Cardiac muscle cell (in vitro differentiated cells and primary cell): ENCODE results near the gene CLEC19A. TPM values are rescaled to one million over a fixed set of nuclear protein-coding genes. Genes with fewer than 3 reads are reported as not detected.

Experiments
- DNase-seq, 2 donors: peaks; one replicate each; pipeline versions ENCODE4 v3.0.0 to v3.0.0-alpha.2; 2010 to 2017; ENCODE audit warnings: low read depth in 1 of 2, low spot score in 1 of 2
- H3K27ac ChIP-seq: fragments of 200-600 bp; sonication (generic); 2 replicates; pipeline ENCODE4 v1.5.1; 2016
- H3K27me3 ChIP-seq: fragments of 200-600 bp; sonication (generic); 2 replicates; pipeline ENCODE4 v1.6.0; 2016; ENCODE audit warnings: control low read depth
- H3K36me3 ChIP-seq: fragments of 200-600 bp; sonication (generic); 2 replicates; pipeline ENCODE4 v1.5.1; 2016; ENCODE audit warnings: control low read depth
- H3K4me1 ChIP-seq: fragments of 200-600 bp; sonication (generic); 2 replicates; pipeline ENCODE4 v1.8.1; 2017; ENCODE audit warnings: low read depth, mild to moderate bottlenecking, mixed run types
- H3K4me3 ChIP-seq: fragments of 200-600 bp; sonication (generic); 2 replicates; pipeline ENCODE4 v1.5.1; 2016; ENCODE audit warnings: mild to moderate bottlenecking
- H3K9me3 ChIP-seq: fragments of 200-600 bp; sonication (generic); 2 replicates; pipeline ENCODE4 v1.5.1; 2017; ENCODE audit warnings: low read depth, mild to moderate bottlenecking, control low read depth
- polyA plus RNA-seq: library from polyadenylated mRNA; unstranded; fragments of >200 nt; fragmentation: Nextera tagmentation; extraction: Ambion mirVana; gene quantifications from 2 replicates; pipeline ENCODE4 v1.2.1, GENCODE V29; 2016
- total RNA-seq: library from RNA; depleted of rRNA; stranded (reverse); fragments of >200 nt; gene quantifications from 2 replicates; pipeline ENCODE4 v1.2.3, GENCODE V29; 2016
- TF ChIP-seq, protein P1 (sequence below): IDR thresholded peaks from 2 replicates; pipeline ENCODE4 v1.5.1; 2012; ENCODE audit warnings: low read depth, mild to moderate bottlenecking, low read length

The CLEC19A gene
- total RNA-seq: not detected in 2 replicates
- polyA plus RNA-seq: not detected in 2 replicates

DNA sequence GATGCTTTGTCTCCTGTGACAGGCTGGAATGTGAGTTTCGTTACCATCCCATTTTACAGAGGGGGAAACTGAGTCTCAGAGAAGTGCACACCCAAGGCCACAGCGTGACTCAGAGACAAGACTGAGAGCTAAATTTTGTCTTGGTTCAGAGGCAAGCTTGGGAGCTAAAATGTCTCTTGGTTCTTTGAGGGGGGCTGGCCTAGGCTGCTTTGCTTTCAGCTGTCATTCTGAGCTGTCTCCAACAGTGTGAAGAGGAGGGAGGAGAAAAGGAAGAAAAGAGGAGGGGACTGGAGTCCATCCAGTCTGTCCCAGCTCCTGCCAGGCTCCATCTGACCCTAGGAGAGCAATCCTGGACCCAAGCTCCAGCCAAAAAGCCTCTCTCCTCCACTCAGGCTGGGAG, at the start of gene CLEC19A:
Gene CLEC19A (plus strand): TSS at position 301 of the 400 bp plus-strand sequence. CDS start 121 bp downstream, outside the sequence.
- TF ChIP-seq, protein P1, sequence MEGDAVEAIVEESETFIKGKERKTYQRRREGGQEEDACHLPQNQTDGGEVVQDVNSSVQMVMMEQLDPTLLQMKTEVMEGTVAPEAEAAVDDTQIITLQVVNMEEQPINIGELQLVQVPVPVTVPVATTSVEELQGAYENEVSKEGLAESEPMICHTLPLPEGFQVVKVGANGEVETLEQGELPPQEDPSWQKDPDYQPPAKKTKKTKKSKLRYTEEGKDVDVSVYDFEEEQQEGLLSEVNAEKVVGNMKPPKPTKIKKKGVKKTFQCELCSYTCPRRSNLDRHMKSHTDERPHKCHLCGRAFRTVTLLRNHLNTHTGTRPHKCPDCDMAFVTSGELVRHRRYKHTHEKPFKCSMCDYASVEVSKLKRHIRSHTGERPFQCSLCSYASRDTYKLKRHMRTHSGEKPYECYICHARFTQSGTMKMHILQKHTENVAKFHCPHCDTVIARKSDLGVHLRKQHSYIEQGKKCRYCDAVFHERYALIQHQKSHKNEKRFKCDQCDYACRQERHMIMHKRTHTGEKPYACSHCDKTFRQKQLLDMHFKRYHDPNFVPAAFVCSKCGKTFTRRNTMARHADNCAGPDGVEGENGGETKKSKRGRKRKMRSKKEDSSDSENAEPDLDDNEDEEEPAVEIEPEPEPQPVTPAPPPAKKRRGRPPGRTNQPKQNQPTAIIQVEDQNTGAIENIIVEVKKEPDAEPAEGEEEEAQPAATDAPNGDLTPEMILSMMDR: no peak
- H3K9me3 ChIP-seq: no peaks in the 10 kb centered on the region
- no peak within 1 kb of the TSS for H3K27ac ChIP-seq
- no peak within 1 kb of the TSS for H3K4me3 ChIP-seq
- DNase-seq: no peak
- no peaks in the 10 kb centered on the region for H3K4me1 ChIP-seq
- no peaks in the 10 kb centered on the region for H3K27me3 ChIP-seq
- H3K36me3 ChIP-seq: no peaks in the 10 kb centered on the region

DNA sequence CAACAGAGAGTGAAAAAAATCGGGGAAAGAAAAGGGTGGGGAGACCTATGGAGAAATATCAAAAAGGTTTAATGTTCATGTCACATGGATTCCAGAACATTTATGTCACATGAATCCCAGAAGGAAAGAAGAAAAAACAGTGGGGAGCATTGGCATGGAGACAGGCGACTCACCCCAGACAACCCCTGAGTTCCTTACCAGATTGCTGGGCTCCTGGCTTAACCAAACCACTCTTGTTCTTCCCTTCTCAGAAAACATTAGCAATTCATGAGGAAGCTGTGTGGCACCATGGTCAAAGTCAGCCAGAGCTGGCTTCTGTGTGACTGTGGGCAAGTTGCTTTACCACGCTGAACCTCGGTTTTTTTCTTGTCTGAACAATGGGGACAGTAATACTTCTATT, 49.6 kb upstream of the CLEC19A start:
- Histone ChIP-seq H3K27me3 (no peaks in the 10 kb centered on the region), H3K36me3 (no peaks in the 10 kb centered on the region), H3K9me3 (no peaks in the 10 kb centered on the region), H3K27ac (no peak overlapping the region), H3K4me3 (no peak overlapping the region), H3K4me1 (no peaks in the 10 kb centered on the region)
- DNase-seq: no peak
- TF ChIP-seq, protein P1: no peak

DNA sequence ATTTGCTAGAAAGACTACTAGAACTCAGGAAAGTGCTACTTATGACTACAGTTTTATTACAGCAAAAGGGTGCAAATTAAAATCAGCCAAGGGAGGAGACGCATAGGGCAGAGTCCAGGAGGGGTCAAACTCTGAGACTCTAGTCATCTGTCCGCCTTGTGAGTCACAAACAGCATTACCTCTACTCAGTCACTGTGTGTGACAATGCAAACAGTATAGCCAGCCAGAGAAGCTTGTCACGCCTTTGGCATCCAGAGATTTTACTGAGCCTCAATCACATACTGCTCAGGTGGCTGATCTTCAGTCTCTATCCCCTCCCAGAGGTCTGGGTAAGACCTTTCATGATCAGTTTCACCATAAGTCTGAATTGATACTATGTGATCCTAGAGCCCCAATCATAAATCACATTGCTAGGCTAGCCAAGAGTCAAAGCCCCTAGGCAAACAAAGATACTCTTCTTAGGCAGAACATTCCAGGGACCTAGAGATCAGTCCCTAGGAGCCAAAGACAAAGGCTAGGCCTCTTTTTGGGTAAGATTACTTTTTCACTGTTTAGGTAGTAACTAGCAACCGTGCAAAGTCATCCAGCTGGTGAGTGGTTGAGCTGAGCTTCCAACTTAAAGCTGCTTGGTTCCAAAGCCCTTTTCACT, 48.8 kb upstream of the CLEC19A start:
- Histone ChIP-seq H3K27me3 (no peaks in the 10 kb centered on the region), H3K27ac (no peak overlapping the region), H3K4me1 (no peaks in the 10 kb centered on the region), H3K9me3 (no peaks in the 10 kb centered on the region), H3K36me3 (no peaks in the 10 kb centered on the region), H3K4me3 (no peak overlapping the region)
- no peak for DNase-seq
- TF ChIP-seq, protein P1: no peak

DNA sequence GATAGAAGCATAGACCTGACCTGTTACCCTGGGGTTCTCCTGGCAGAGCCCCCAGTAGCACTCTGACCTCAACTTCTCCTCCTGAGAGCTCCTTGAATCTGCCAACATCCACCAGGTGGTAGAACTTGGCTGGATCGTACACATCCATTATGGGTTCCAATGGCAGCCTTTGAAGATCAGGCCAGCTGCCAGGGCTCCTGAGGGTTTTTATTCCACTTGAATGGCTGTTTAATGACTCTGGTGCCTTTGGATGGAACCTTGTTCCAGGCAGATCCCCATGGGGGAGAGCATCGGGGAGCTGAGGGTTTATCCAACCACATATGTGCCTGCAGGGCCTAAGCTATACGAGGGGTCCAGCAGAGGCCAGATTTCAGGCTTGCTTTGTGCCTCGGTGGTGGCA, 47.1 kb upstream of the CLEC19A start:
- no peaks in the 10 kb centered on the region for H3K9me3 ChIP-seq
- no peaks in the 10 kb centered on the region for H3K27me3 ChIP-seq
- no peaks in the 10 kb centered on the region for H3K36me3 ChIP-seq
- no peak overlapping the region for H3K4me3 ChIP-seq
- no peaks in the 10 kb centered on the region for H3K4me1 ChIP-seq
- H3K27ac ChIP-seq: no peak overlapping the region
- TF ChIP-seq, protein P1: no peak
- DNase-seq: no peak

DNA sequence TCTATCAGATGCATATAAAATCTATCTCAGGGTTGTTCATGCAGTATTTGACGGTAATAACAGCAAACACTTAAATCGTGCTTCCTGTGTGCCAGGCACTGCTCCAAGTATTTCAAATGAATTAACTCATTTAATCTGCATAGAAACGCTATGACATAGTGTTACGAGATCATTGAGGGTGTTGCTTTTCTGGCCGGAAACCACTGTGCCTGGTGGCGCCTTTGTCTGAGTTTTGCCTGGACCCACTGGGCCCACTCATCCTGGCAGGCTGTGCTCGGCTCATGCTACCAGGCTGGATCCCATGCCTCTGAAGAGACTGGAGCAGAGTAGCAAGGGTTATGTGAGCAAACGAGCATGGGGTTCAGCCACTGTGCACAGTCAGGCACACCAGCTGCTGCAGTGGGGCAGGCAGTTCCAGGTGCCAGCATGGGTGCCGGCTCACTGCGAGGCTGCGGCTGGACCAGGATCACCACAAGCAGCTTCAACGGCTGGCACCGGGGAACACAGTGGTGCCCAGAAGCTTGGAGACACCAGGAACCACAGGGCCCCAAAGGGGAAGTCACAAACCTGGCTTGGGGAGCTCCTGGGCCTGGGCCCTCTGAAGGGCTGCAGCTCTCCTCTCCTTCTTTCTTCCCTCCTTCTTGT, 45.9 kb upstream of the CLEC19A start:
- no peak overlapping the region for H3K4me3 ChIP-seq
- H3K36me3 ChIP-seq: no peaks in the 10 kb centered on the region
- no peaks in the 10 kb centered on the region for H3K4me1 ChIP-seq
- DNase-seq: no peak
- H3K9me3 ChIP-seq: no peaks in the 10 kb centered on the region
- no peaks in the 10 kb centered on the region for H3K27me3 ChIP-seq
- no peak overlapping the region for H3K27ac ChIP-seq
- TF ChIP-seq, protein P1: no peak
